ENCODE data around the gene SAXO1.
"Not testable (repeated sequence)": the region's sequence is repeated elsewhere in the genome, so short reads cannot be mapped to it uniquely, and the experiment has no call there.

SAXO1 gene

GRCh38 chr9:18999173-18999785 is 33.7 kb downstream of the SAXO1 start:
- DNase-seq, result no peak

DNA sequence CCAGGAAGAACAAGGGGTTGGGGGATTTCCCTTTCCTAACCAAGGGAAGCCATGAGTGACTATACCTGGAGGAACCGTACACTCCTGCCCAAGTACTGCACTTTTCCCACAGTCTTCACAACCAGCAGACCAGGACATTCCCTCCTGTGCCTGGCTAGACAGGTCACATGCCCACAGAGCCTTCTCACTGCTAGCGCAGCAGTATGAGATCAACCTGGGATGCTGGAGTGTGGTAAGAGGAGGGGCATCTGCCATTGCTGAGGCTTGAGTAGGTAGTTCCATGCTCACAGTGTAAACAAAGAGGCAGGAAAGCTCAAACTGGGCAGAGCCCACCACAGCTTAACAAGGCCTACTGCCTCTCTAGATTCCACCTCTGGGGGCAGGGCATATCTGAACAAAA is 35.9 kb downstream of the SAXO1 start:
- DNase-seq, result no peak

- no peak for DNase-seq
Measured at GRCh38 chr9:18996211-18996610, 36.8 kb downstream of the SAXO1 start.

- DNase-seq, result no peak
Measured at GRCh38 chr9:18994263-18994916, 38.6 kb downstream of the SAXO1 start.

DNA sequence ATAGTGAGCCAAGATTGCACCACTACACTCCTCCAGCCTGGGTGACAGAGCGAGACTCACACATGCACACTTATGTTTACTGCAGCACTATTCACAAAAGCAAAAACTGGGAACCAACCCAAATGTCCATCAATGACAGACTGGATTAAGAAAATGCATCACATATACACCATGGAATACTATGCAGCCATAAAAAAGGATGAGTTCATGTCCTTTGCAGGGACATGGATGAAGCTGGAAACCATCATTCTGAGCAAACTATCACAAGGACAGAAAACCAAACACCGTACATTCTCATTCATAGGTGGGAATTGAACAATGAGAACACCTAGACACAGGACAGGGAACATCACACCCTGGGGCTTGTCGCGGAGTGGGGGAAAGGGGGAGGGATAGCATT is 41.8 kb downstream of the SAXO1 start:
- DNase-seq, result not testable (repeated sequence)

DNA sequence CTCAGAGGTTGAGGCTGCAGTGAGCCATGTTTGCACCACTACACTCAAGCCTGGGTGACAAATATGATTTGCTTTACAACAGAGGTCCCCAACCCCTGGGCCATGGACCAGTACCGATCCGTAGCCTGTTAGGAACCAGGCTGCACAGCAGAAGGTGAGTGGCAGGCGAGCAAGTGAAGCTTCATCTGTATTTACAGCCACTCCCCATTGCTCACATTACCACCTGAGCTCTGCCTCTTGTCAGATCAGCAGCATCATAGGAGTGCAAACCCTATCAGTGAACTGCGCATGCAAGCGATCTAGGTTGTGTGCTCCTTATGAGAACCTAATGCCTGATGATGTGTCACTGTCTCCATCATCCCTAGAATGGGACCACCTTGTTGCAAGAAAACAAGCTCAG is 42.5 kb downstream of the SAXO1 start:
- no peak for DNase-seq

DNA sequence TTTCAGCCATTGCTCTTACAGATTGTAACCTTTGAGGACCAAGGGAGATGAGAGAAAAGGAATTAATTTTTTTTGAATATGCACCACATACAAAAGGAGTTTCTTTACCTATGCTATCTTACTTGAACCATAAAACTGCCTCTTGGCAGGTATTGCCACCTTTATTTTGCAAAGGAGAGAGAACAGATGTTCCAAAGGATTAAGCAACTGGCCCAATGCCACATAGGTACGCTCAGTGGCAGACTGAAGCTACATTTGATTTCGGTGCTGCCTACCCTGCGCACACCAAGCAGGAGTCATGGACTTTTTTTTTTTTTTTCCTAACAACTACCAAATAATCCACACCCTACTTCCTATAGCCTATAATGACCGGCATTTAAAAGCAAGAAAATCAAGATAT is 43.1 kb downstream of the SAXO1 start:
- no peak for DNase-seq

DNA sequence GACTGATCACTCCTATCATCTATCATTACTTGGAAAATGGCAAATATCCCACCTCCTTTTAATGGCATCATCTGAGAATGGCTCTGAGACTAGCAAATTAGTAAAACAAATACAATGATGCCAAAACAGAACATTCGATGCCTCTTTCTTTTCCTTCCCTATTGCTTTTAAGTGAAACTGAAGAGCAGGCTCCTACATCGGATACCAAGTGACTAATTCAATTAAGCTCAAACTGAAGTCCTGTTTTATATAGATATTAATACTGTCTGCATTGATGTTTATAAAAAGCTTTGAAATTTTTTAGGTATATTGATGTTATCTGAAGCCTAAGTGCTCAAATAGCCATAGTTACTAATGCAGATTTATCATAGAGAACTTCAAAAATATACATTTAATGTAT is 43.9 kb downstream of the SAXO1 start:
- no peak for DNase-seq

DNA sequence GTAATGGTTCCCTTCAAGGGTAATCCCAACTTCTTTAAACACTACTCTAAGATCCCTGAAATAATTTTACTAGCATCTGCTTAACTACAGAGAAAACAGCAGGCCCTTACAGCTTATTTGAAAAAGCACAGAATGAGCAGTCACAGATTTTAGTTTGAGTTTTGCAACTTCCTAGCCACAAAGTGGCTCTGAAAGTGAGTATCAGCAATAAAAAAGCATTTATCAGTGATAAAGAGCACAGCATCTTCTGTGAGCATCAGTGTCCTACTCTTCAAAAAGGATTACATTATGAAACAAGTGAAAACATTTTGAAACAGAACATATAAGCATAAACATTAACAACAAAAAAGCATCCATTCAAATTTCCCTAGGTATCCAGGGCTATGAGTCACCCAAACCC is 45.0 kb downstream of the SAXO1 start:
- no peak for DNase-seq

DNA sequence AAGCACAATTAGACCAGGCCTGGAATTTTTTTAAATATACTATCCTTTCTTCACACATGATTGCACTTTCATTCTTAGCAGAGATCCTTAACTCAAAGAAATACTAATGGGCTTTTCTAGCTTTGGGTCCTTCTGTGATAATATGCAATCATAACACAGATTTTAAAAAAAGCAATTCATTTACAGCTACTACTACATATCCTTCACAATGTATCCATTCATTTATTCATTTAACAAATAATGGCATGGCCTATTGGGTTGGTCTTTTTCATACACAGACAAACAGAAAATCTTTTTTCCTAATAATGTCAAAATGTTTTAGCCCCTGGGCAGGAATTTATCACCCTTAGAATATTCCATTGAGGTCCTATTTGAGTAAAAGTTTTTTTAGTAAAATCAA is 47.0 kb downstream of the SAXO1 start:
- DNase-seq, result no peak

DNA sequence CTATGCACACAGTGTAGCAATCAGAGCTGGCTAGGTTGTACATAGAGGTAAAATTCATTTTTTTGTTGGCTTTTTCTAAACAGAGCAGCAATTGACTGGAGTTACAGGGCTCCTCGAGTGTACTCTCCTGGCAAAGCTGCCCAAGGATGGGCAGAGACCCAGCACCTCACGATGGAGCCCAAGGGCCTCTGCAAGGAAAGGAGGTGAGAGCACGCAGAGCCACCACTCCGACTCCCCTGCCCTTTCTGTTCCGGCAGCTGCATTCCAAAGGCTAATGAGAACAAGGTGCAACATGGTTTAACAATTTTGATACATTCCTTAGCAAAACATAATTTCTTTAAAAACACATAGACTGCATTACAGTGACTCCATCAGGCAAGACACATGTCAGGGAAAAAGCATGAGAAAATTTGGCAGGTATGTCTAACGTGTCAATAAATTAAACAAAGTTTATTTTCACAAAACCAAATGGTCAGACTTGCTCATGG is 47.5 kb downstream of the SAXO1 start:
- no peak for DNase-seq

DNA sequence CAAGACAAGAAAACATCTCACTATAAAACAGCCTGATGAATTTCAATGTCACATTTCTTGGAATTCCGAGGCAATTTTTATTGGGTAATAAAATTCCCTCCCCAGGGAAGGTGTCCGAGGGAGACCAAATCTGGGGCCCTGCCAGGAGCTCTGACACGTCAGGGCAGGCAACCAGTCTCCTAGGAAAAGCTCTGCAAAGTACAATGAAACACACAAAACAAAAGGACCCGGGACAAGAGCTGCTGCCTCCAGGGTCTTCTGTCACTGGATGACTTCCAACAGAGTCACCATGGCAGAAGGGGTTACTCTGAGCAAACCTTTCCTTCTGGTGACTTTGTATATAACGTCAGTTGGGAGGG is 50.8 kb downstream of the SAXO1 start:
- DNase-seq, result no peak

- no peak for DNase-seq
Measured at GRCh38 chr9:18981476-18982261, 51.3 kb downstream of the SAXO1 start.

DNA sequence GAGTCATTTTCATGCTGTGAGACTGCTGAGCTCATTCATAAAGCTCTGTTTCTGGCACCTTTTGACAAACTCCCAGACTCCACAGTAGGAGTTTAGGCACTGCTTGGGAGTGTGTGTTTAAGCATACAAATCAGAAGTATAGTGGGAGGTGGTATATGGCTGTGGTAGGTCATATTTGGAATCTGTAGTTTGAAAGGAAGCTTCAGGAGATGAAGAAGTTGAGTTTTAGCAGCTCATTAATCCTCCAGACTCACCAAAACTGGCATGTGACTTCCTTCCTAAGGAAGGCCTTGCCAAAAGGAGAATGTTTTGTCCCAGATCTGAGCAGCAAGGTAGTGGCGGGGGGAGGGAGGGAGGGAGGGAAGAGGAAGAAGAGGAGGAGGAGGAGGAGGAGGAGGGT is 52.8 kb downstream of the SAXO1 start:
- DNase-seq, result no peak

GRCh38 chr9:18979367-18979766 is 53.6 kb downstream of the SAXO1 start:
- no peak for DNase-seq

- DNase-seq, result no peak
Measured at GRCh38 chr9:18978188-18978587, 54.8 kb downstream of the SAXO1 start.

DNA sequence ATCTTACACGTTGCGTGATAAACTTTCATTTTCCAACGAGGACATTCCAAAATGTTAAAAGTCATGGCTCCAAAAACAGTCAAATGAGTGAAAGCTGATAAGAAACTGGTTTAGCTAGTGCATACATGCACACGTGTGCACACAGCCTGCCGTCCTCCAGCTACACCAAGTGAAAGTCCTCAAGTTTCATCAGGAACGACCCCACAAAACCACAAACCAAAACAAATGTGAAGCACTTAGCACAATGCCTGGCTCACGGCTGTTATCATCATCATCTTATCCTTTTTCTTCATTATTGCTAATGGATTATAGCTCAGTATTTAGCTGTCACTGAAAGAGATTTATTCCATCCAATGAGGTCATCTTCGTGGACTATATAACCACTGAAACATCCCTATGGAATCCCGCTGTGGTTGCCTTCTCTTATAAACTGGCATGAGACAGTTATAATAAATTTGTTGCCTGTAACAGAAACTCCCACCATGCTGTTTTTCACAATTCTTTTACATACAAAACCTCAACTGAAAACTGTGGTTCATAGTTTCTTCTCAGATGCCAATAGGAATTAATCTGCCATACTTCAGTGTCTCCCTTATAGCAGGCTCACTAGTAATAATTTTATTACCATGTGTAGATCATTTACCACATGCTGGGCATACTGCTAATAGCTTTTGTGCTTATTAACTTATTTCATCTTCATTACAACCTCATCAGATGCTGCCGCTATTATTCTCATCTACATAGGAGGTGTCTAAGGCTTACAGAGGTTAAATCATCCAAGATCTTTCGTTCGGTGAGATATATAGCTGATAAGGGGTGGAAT is 56.1 kb downstream of the SAXO1 start:
- no peak for DNase-seq

DNA sequence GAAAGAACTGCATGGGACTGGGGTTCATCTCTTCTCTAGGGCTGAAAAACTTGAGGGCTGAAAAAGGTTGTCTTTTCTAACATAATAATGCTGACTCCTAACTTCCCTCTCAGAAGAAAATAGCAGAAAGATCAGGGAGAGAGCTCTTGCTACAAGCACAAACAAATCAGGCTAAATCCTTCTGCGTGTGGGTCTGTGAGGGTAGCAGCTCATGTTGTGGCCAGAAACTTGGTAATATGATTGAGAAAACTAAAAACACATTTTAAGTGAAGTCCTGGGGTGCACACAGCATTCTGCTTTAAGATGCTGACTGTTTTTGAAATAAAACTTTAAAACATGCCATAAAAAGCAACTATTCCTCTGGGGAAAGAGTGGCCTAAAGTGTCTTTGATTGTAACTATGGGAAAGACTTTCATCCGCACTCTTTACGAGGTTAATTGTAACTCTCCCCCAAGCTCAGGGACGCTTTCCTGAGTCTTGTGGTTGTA is 56.7 kb downstream of the SAXO1 start:
- DNase-seq, result no peak

- DNase-seq, result no peak
Measured at GRCh38 chr9:18973348-18973747, 59.7 kb downstream of the SAXO1 start.

DNA sequence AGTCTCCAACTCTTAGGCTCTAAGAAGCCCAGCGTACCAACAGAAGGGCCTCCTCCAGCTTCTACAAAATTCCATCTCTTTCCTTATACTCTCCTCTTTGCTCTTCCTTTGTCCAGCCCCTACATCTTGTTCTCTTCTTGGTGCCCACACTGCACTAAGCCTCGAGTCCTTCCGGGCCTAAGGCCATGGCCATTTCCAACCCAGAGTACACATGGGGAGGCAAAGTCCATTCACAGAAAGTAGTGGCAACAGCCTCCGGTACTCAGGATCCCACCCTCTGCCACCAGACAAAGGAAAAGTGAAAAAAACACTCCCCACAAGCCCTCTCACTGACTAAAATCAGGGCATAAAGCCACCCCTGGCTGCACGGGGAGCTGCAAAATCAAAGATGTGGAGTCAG is 60.3 kb downstream of the SAXO1 start:
- DNase-seq, result no peak

GRCh38 chr9:18971909-18972308 is 61.1 kb downstream of the SAXO1 start:
- no peak for DNase-seq

DNA sequence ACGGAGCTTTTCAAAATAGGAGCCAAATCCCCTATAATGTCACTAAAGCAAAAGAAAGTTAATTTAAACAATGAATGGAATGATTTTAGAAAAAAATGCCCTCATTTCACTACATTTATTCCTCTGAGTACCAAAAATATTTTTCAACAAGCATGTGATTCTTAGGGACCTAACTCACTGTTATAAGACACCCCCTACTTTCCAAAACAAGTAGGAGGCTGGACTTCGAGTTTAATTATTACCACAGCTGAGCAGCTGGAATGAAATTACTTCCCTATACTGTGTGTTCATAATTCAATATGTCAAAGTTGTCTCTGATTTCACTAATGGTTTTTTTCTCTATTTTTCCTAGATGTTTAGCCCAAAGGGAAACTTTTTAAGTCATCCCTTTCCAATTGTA is 61.6 kb downstream of the SAXO1 start:
- DNase-seq, result no peak

DNA sequence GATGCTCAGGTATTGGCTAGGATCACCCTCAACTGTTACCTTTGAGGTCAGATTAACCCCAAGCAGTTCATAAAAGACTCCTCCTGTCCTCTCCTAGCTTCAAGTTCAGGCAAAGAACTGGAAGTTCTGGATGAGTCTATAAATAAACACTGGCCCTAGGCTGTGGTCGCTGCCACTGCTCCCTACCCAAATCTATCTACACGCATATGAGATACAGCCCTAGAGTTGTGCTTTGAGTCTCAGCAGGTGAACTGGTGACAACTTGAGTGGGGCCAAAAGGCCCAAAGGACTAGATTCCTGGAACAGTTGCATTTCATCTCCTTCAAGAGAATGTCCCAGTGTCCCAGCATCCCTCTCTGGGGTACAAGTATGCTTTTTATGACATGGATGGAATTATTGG is 62.6 kb downstream of the SAXO1 start:
- no peak for DNase-seq
